BE2C (cell line): ENCODE data around the gene SPTBN4.
"Not testable (repeated sequence)": the region's sequence is repeated elsewhere in the genome, so short reads cannot be mapped to it uniquely, and the experiment has no call there.

ENCODE experiments used
- DNase-seq: peaks from one replicate; pipeline ENCODE4 v3.0.0-alpha.2; 2020
- H3K27me3 ChIP-seq: fragments of 250-450 bp; sonication (Bioruptor Pico); 2 replicates; pipeline ENCODE4 v1.5.1; 2020; ENCODE audit warnings: mild to moderate bottlenecking
- H3K36me3 ChIP-seq: fragments of 250-450 bp; sonication (Bioruptor Pico); 2 replicates; pipeline ENCODE4 v1.5.1; 2020; ENCODE audit warnings: mild to moderate bottlenecking
- H3K4me1 ChIP-seq: fragments of 250-450 bp; sonication (Bioruptor Pico); 2 replicates; pipeline ENCODE4 v1.5.1; 2020
- H3K4me3 ChIP-seq: 2 replicates; pipeline ENCODE4 v1.5.1; 2011; ENCODE audit warnings: low read depth, low read length
- H3K9me3 ChIP-seq: fragments of 250-450 bp; sonication (Bioruptor Pico); 2 replicates; pipeline ENCODE4 v1.5.1; 2020
- TF ChIP-seq, protein P1 (sequence below): IDR thresholded peaks from 2 replicates; pipeline ENCODE4 v1.5.1; 2012; ENCODE audit warnings: mild to moderate bottlenecking, low read depth, low read length

The SPTBN4 gene

DNA sequence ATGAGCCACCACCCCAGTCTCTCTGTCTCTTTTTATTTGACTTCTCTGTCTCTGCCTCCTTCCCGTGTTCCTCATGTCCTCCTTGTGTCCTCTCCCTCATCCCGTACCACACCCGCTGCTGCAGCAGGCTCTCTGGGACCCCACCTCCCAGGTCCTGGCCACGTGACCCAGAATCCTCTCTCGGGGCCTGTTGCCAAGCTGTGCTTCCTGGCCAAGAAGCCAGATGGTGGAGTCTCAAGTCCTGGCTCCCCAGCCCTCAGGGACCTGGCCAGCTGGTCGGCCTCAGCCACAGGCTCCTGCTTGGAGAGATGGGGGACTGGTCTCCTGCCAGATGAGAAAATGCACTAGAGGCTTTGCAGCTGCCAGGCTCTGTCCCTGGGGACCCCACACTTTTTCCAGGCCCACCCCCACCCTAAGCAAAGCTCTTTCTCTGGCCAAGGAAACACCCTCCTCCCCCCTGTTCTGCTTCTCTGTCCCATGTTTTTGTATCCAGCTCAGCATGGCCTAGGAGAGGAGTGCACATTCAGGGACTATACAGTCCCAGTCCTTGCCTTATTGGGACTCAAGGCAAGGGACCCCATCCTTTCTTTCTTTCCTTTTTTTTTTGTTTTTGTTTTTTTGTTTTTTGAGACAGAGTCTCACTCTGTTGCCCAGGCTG is 75.5 kb downstream of the SPTBN4 start:
- DNase-seq = peak; percentile 98

DNA sequence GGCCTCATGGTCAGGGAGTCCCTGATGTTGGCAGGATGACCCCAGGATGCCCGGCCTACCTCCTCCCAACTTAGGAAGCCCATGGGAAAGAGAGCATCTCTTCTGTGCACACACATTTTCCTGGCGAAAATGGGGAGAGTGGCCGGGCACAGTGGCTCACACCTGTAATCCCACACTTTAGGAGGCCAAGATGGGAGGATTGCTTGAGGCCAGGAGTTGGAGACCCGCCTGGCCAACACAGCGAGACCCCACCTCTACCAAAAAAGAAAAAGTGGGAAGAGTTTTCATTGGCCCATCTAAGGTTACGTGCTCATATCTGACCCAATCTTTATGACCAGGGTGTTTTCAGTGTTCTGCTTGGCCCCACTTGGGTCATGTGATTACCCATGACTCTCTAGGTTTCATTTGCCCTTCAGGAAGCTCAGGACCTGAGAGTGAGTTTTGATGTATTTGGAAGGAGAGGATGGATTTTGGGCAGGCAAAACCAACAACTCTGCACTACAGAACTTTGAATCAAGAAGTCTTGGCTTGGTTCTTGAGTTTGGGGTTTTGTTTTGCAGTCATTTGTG is 76.3 kb downstream of the SPTBN4 start:
- Histone ChIP-seq H3K36me3 (peaks cover 6% of the 10 kb centered on the region), H3K4me3 (no peak overlapping the region), H3K27me3 (no peaks in the 10 kb centered on the region), H3K4me1 (peaks cover 18% of the 10 kb centered on the region), H3K9me3 (no peaks in the 10 kb centered on the region)
- TF ChIP-seq, protein P1, sequence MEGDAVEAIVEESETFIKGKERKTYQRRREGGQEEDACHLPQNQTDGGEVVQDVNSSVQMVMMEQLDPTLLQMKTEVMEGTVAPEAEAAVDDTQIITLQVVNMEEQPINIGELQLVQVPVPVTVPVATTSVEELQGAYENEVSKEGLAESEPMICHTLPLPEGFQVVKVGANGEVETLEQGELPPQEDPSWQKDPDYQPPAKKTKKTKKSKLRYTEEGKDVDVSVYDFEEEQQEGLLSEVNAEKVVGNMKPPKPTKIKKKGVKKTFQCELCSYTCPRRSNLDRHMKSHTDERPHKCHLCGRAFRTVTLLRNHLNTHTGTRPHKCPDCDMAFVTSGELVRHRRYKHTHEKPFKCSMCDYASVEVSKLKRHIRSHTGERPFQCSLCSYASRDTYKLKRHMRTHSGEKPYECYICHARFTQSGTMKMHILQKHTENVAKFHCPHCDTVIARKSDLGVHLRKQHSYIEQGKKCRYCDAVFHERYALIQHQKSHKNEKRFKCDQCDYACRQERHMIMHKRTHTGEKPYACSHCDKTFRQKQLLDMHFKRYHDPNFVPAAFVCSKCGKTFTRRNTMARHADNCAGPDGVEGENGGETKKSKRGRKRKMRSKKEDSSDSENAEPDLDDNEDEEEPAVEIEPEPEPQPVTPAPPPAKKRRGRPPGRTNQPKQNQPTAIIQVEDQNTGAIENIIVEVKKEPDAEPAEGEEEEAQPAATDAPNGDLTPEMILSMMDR = no peak
- no peak for DNase-seq

More for the DNA sequence above, 75.5 kb downstream of the SPTBN4 start:
- peaks cover 18% of the 10 kb centered on the region for H3K4me1 ChIP-seq
- peaks cover 10% of the 10 kb centered on the region for H3K36me3 ChIP-seq
- TF ChIP-seq, protein P1 = no peak
- no peaks in the 10 kb centered on the region for H3K27me3 ChIP-seq
- no peak overlapping the region for H3K4me3 ChIP-seq
- no peaks in the 10 kb centered on the region for H3K9me3 ChIP-seq

DNA sequence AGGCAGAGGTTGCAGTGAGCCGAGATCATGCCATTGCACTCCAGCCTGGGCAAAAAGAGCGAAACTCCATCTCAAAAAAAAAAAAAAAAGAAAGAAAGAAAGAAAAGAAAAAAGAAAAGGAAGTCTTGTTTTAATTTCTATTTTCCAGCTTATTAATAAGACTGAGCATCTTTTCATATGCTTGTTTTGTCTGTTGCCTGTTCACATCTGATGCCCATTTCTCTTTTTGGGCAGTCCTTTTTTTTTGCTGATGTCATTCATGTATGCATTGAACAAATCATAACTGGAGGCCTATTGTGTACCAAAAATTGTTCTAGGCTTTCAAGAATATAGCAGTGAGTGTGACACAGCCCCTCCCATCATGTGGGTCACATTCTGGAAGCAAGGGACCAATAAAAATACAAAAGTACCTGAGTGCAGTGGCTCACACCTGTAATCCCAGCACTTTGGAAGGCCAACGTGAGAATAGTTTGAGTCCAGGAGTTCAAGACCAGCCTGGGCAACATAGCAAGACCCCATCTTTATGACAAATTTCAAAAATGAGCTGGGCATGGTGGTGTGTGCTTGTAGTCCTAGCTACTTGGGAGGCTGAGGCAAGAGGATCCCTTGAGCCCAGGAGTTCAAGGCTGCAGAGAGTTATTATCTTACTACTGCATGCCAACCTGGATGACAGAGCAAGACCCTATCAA is 79.5 kb downstream of the SPTBN4 start:
- not testable (repeated sequence) for H3K36me3 ChIP-seq, H3K4me3 ChIP-seq, H3K27me3 ChIP-seq, H3K9me3 ChIP-seq, DNase-seq
- peaks cover 18% of the 10 kb centered on the region for H3K4me1 ChIP-seq

DNA sequence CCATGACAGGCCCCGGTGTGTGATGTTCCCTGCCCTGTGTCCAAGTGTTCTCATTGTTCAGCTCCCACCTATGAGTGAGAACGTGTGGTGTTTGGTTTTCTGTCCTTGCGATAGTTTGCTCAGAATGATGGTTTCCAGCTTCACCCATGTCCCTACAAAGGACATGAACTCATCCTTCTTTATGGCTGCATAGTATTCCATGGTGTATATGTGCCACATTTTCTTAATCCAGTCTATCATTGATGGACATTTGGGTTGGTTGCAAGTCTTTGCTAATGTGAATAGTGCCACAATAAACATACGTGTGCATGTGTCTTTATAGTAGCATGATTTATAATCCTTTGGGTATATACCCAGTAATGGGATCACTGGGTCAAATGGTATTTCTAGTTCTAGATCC is 80.4 kb downstream of the SPTBN4 start:
- H3K36me3 ChIP-seq = not testable (repeated sequence)

DNA sequence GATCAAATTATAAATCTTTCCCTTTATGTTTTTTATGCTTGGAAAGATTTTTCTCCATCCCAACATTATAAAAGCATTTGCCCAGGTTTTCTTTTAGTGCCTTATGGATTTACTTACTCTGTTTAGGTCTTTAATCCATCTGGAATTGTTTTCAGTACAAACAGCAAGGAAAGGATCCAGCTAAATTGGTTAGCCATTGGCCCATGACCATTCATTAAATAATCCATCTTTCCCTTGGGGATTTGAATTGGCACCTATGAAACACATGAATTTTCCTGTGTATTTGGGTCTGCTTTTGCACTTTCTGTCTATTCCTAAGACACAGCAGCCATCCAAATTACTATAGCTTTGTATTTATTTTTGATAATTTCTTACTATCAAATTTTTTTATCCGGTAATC is 81.0 kb downstream of the SPTBN4 start:
- no peak for DNase-seq
- H3K4me3 ChIP-seq = no peak overlapping the region
- H3K9me3 ChIP-seq = no peaks in the 10 kb centered on the region
- TF ChIP-seq, protein P1 = no peak
- H3K27me3 ChIP-seq = no peaks in the 10 kb centered on the region
- peaks cover 6% of the 10 kb centered on the region for H3K36me3 ChIP-seq
- H3K4me1 ChIP-seq = peaks cover 12% of the 10 kb centered on the region

More for the DNA sequence above, 80.4 kb downstream of the SPTBN4 start:
- peaks cover 15% of the 10 kb centered on the region for H3K4me1 ChIP-seq
- DNase-seq, H3K4me3 ChIP-seq, H3K27me3 ChIP-seq, H3K9me3 ChIP-seq: not testable (repeated sequence)

DNA sequence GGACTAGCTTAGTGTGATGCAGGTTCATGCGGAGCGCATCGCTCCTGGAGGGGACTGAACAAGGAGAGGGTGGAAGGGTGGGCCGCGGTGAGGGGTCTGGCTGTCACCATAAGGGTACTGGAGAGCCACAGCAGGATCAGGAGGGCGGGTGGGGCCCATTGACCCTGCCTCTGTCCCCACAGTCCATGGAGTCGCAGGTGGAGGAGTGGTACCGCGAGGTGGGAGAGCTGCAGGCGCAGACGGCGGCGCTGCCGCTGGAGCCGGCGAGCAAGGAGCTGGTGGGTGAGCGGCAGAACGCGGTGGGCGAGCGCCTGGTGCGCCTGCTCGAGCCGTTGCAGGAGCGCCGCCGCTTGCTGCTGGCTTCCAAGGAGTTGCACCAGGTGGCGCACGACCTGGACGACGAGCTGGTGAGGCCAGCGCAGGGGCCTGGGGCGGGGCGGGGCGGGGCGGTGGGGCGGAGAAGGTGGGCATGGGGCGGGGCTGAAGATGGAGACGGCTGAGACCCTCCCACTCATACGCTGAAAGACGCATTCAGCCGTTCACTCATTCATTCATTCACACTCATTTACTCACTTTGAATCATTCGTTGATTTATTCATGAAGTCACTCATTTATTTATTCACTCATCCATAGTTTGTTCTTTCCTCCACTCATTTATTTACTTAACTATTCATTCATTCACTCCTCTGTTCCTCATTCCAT is 82.4 kb downstream of the SPTBN4 start:
- Histone ChIP-seq H3K4me3 (peak overlapping the region; percentile 44), H3K36me3 (peaks cover 6% of the 10 kb centered on the region), H3K27me3 (no peaks in the 10 kb centered on the region), H3K9me3 (no peaks in the 10 kb centered on the region), H3K4me1 (peaks cover 3% of the 10 kb centered on the region; the same call in 1 of the 2 replicates)
- peak; percentile 95 for DNase-seq
- TF ChIP-seq, protein P1 = peak; percentile 48; the same call in 1 of the 2 replicates
